ENCODE results near the gene HOXB2.

GRCh38 chr17:48543107-48543853 lies 1.6 kb downstream of the HOXB2 start:
- TF ChIP-seq CTCF (IDR thresholded peaks at IDR 0.05) = peak in 3 of 6 experiments; percentile 36 to 49 (median 49)
- no peak for TF ChIP-seq POLR2A (IDR thresholded peaks at IDR 0.05)
